Measurements from ENCODE around the gene PPFIA2. TPM values are rescaled to one million over a fixed set of nuclear protein-coding genes. Genes with fewer than 3 reads are reported as not detected.
"Not testable (repeated sequence)": the region's sequence is repeated elsewhere in the genome, so short reads cannot be mapped to it uniquely, and the experiment has no call there.

PPFIA2 gene
- total RNA-seq, 4 donors from 2014 or later, result 0.81 to 0.84 TPM; not detected in 2

- no peak for DNase-seq (ENCODE audit: low spot score in 2 of 2)
- no peak overlapping the region for H3K4me3 ChIP-seq (ENCODE audit: low read depth, poor library complexity, severe bottlenecking)
- WGBS, 2 donors, result 57 to 66% methylated on average over 2 of the region's 2 CpGs
- TF ChIP-seq, protein P1, sequence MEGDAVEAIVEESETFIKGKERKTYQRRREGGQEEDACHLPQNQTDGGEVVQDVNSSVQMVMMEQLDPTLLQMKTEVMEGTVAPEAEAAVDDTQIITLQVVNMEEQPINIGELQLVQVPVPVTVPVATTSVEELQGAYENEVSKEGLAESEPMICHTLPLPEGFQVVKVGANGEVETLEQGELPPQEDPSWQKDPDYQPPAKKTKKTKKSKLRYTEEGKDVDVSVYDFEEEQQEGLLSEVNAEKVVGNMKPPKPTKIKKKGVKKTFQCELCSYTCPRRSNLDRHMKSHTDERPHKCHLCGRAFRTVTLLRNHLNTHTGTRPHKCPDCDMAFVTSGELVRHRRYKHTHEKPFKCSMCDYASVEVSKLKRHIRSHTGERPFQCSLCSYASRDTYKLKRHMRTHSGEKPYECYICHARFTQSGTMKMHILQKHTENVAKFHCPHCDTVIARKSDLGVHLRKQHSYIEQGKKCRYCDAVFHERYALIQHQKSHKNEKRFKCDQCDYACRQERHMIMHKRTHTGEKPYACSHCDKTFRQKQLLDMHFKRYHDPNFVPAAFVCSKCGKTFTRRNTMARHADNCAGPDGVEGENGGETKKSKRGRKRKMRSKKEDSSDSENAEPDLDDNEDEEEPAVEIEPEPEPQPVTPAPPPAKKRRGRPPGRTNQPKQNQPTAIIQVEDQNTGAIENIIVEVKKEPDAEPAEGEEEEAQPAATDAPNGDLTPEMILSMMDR (IDR thresholded peaks at IDR 0.05), result no peak
- no peak for TF ChIP-seq POLR2A (IDR thresholded peaks at IDR 0.05)
- intact Hi-C loops (cut with DNase I; ENCODE audit: low total_unique reads), result no loop called here
Measured at GRCh38 chr12:81617915-81618314, 141.2 kb downstream of the PPFIA2 start.

DNA sequence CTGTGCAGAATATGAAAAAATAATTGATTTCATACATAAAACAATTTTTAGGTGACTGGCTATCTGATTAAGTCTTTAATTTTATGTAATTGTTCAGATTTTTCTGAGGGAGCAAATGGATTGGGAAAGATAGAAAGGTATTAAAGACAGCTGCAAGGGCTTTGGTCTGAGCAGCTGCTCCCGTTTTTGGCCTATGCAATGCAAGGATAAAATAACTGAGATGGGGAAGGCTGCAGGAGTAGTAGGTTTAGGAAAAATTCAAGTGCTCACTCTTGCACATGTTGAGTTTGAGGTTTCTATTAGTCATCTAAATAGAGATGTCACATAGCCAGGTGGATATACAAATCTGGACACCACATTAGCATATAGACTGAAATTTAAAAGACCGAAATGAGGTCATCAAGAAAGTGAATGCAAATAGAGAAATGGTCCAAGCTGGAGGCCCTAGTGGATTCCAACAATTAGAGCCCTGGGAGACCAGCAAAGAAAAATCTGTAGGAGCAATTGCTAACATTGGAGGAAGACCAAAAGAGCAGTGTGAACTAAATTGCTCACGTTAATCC lies 144.0 kb downstream of the PPFIA2 start:
- no peak overlapping the region for H3K4me3 ChIP-seq (ENCODE audit: low read depth, poor library complexity, severe bottlenecking)
- 75 to 79% methylated on average over 3 of the region's 3 CpGs for WGBS, 2 donors
- DNase-seq (ENCODE audit: low spot score in 2 of 2), result no peak
- no peak for TF ChIP-seq POLR2A (IDR thresholded peaks at IDR 0.05)
- TF ChIP-seq, protein P1 (IDR thresholded peaks at IDR 0.05), result no peak
- intact Hi-C loops (cut with DNase I; ENCODE audit: low total_unique reads), result no loop called here

DNA sequence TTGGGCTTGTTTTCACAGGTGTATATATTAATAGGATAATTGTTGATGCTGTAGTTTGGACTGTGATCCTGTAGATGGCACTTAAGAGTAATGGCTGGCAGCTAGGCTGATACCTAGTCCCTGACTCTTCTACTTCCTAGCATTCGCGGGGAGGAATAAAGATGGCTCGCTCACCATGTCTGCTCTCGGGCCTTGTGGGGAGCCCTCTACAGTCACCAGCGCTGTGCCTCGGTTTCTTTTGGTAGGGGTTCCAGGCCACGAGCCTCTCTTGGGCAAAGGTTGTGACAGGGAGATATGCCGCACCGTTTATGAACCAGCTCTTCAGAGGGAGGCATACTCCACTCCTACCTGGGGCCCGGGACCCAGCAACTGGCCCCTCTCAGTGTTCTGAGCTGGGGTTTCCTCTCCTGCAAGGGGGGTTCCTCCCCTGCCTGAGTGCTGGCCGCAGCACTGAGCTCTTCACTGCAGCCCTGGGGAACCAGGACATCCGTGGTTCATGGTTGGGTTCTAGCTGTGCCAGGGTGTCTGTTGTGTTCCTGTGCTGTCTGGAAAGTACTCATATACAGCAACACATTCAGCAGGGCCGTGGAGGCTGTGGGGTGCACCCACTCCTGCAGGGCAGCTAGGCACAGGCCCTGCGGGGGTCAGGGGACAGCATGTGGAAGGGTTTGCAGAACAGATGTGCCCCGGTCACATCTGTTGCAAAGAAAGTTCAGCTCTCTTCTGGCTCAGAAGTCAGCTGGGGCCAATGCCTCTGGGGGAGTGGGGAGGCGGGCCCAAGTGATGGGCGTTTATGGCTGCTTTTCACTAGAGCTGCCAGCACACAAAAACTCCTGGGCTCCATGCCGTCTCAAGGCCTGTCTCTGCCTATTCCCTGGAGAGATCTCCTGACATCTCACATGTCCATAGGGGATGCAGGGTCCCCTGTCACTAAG lies 147.9 kb downstream of the PPFIA2 start:
- DNase-seq (ENCODE audit: low spot score in 2 of 2), result no peak
- TF ChIP-seq POLR2A (IDR thresholded peaks at IDR 0.05), result no peak
- intact Hi-C loops (cut with DNase I; ENCODE audit: low total_unique reads), result no loop called here
- WGBS, 2 donors, result 72 to 83% methylated on average over 18 of the region's 18 CpGs
- H3K4me3 ChIP-seq (ENCODE audit: low read depth, poor library complexity, severe bottlenecking), result no peak overlapping the region

DNA sequence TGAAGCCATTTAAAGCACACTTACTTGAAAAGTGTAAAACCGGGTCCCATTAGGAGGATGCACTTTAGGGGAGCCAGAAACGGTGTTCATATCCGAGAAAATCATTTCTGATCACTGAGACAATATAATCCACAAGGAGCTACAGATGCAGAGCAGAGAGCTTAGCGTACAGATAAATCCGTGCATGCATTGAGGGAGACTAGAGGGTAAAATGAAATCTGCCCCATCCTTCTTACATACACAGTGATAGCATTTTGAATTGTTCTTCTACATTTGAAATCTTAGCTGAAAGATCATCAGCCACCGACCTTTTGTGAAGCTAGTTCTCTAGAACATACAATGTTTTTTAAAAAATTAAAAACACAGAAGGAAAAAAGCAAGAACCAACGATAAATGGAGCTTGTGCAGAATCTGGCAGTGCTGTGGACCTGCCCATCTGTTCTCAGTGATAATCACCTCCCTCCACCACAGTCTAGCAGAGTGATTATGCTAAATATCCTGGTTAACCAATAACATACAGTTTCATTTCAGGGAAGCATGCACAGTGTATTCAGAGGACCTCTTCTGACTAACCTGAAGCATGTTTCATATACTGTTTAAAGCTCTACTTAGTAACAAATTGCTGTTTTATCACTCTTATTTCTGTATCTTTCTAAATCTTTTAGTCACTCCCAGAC lies 161.1 kb downstream of the PPFIA2 start:
- no peak overlapping the region for H3K4me3 ChIP-seq (ENCODE audit: low read depth, poor library complexity, severe bottlenecking)
- no peak for TF ChIP-seq POLR2A (IDR thresholded peaks at IDR 0.05)
- TF ChIP-seq, protein P1 (IDR thresholded peaks at IDR 0.05), result no peak
- intact Hi-C loops (cut with DNase I; ENCODE audit: low total_unique reads), result no loop called here
- WGBS, 2 donors, result 49% methylated on average over 7 of the region's 7 CpGs
- DNase-seq (ENCODE audit: low spot score in 2 of 2), result no peak

DNA sequence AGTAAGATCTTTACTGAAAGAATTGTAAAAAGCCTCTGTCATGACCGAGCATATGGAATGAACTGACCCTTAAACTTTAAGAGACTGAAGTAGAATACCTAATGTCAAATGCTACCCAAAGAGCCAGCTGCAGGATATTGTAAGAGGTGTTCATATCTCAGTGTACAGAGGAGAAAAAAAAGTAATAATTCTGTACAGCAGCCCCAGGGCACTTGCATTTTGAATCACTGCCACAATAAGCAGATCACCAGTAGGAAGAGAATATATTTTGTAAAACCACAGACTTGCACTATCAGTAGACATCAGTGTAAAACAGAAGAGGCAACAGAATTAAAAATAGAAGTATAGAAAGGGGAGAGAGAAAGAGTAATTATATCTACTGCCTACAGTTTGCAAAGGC lies 162.6 kb downstream of the PPFIA2 start:
- H3K4me3 ChIP-seq (ENCODE audit: low read depth, poor library complexity, severe bottlenecking), result no peak overlapping the region
- intact Hi-C loops (cut with DNase I; ENCODE audit: low total_unique reads), result no loop called here
- 56% methylated on average over 1 of the region's 1 CpG for WGBS, 2 donors
- no peak for TF ChIP-seq POLR2A (IDR thresholded peaks at IDR 0.05)
- TF ChIP-seq, protein P1 (IDR thresholded peaks at IDR 0.05), result no peak
- no peak for DNase-seq (ENCODE audit: low spot score in 2 of 2)

GRCh38 chr12:81591256-81591655 lies 167.9 kb downstream of the PPFIA2 start:
- no peak for DNase-seq (ENCODE audit: low spot score in 2 of 2)
- WGBS, 2 donors, result 72 to 83% methylated on average over 4 of the region's 4 CpGs
- intact Hi-C loops (cut with DNase I; ENCODE audit: low total_unique reads), result no loop called here
- H3K4me3 ChIP-seq (ENCODE audit: low read depth, poor library complexity, severe bottlenecking), result no peak overlapping the region
- TF ChIP-seq POLR2A (IDR thresholded peaks at IDR 0.05), result no peak
- TF ChIP-seq, protein P1 (IDR thresholded peaks at IDR 0.05), result no peak

DNA sequence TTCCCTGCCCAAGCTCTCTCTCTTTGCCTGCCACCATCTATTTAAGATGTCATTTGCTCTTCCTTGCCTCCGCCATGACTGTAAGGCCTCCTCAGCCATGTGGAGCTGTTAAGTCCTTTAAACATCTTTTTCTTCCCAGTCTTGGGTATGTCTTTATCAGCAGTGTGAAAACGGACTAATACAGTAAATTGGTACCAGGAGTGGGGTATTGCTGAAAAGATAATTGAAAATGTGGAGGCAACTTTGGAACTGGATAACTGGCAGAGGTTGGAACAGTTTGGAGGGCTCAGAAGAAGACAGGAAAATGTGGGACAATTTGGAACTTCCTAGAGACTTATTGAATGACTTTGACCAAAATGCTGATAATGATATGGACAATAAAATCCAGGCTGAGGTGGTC lies 168.4 kb downstream of the PPFIA2 start:
- 75 to 90% methylated on average over 2 of the region's 2 CpGs for WGBS, 2 donors
- H3K4me3 ChIP-seq (ENCODE audit: low read depth, poor library complexity, severe bottlenecking); intact Hi-C loops (cut with DNase I; ENCODE audit: low total_unique reads); DNase-seq (ENCODE audit: low spot score in 2 of 2): not testable (repeated sequence)

Data from lower leg skin (tissue), 4 donors.